Measurements from ENCODE around the gene TMEM39A. TPM values are rescaled to one million over a fixed set of nuclear protein-coding genes. Genes with fewer than 3 reads are reported as not detected.
A peak's percentile ranks its signal among the peaks of the same experiment; 100 is the strongest.

Gene TMEM39A
- total and polyA plus RNA-seq, 8 donors = 4.7 to 59.7 (median 27.6) TPM

GRCh38 chr3:119498186-119499011 is 35.0 kb upstream of the TMEM39A start, which contains the start of gene TIMMDC1:
TSS of gene TIMMDC1 (plus strand) at chr3:119498547. CDS start at chr3:119498734, 187 bp downstream.
- intact Hi-C loops (cut with DNase I; ENCODE audit: low total_unique reads) = no loop called here
- TF ChIP-seq CTCF (IDR thresholded peaks at IDR 0.05) = no peak
- peak; percentile 82 to 97 (median 90) for TF ChIP-seq POLR2AphosphoS5 (IDR thresholded peaks at IDR 0.05)
- no peak for TF ChIP-seq EP300 (IDR thresholded peaks at IDR 0.05)
- peak in 1 of 4 donors; percentile 78 for TF ChIP-seq POLR2A (IDR thresholded peaks at IDR 0.05)
- Histone ChIP-seq H3K27ac (peak within 1 kb of the TSS; percentile 88 to 97 (median 92)), H3K27me3 (no peaks in the 10 kb centered on the region), H3K9me3 (no peaks in the 10 kb centered on the region), H3K4me3 (peak within 1 kb of the TSS; percentile 62 to 92 (median 66)), H3K4me1 (peaks cover 19 to 46% (median 33%) of the 10 kb centered on the region in 4 donors), H3K36me3 (peaks cover 0 to 13% (median 6%) of the 10 kb centered on the region in 4 donors)
- 0 to 1% (median 0%) methylated on average over 35 to 58 of the region's 58 CpGs for WGBS, 5 donors
- peak; percentile 97 to 99 for DNase-seq

- TF ChIP-seq CTCF (IDR thresholded peaks at IDR 0.05) = no peak
- no peak for TF ChIP-seq POLR2AphosphoS5 (IDR thresholded peaks at IDR 0.05)
- TF ChIP-seq EP300 (IDR thresholded peaks at IDR 0.05) = no peak
- TF ChIP-seq POLR2A (IDR thresholded peaks at IDR 0.05) = no peak
- peak; percentile 35 to 64 for DNase-seq
- intact Hi-C loops (cut with DNase I; ENCODE audit: low total_unique reads) = no loop called here
- 3 to 8% (median 6%) methylated on average over 8 of the region's 8 CpGs for WGBS, 5 donors
- H3K4me1 ChIP-seq = peaks cover 19 to 43% (median 33%) of the 10 kb centered on the region in 4 donors
- H3K27ac ChIP-seq = peak overlapping the region; percentile 71 to 97 (median 89)
- no peaks in the 10 kb centered on the region for H3K27me3 ChIP-seq
- H3K36me3 ChIP-seq = peaks cover 0 to 10% (median 3%) of the 10 kb centered on the region in 4 donors
- no peaks in the 10 kb centered on the region for H3K9me3 ChIP-seq
- H3K4me3 ChIP-seq = peak overlapping the region; percentile 62 to 92 (median 66)
Measured at GRCh38 chr3:119497820-119498185, 34.4 kb upstream of the TMEM39A start.

GRCh38 chr3:119494597-119494996 is 31.2 kb upstream of the TMEM39A start:
- peaks cover 0 to 24% (median 21%) of the 10 kb centered on the region in 4 donors for H3K36me3 ChIP-seq
- H3K27me3 ChIP-seq = no peaks in the 10 kb centered on the region
- WGBS, 5 donors = 59 to 75% (median 70%) methylated on average over 2 of the region's 2 CpGs
- no peak for DNase-seq
- no peak overlapping the region for H3K27ac ChIP-seq
- intact Hi-C loops (cut with DNase I; ENCODE audit: low total_unique reads) = no loop called here
- TF ChIP-seq CTCF (IDR thresholded peaks at IDR 0.05) (no peak), POLR2AphosphoS5 (IDR thresholded peaks at IDR 0.05) (no peak)
- peaks cover 11 to 15% (median 14%) of the 10 kb centered on the region in 4 donors for H3K4me1 ChIP-seq
- no peaks in the 10 kb centered on the region for H3K9me3 ChIP-seq
- no peak overlapping the region for H3K4me3 ChIP-seq

GRCh38 chr3:119492810-119493209 is 29.4 kb upstream of the TMEM39A start:
- peaks cover 0 to 40% (median 39%) of the 10 kb centered on the region in 4 donors for H3K36me3 ChIP-seq
- 93 to 94% (median 94%) methylated on average over 3 of the region's 3 CpGs for WGBS, 5 donors
- intact Hi-C loops (cut with DNase I; ENCODE audit: low total_unique reads) = no loop called here
- no peak for DNase-seq
- TF ChIP-seq POLR2A (IDR thresholded peaks at IDR 0.05) (no peak), CTCF (IDR thresholded peaks at IDR 0.05) (no peak), EP300 (IDR thresholded peaks at IDR 0.05) (no peak), POLR2AphosphoS5 (IDR thresholded peaks at IDR 0.05) (no peak)
- no peak overlapping the region for H3K27ac ChIP-seq
- no peaks in the 10 kb centered on the region for H3K27me3 ChIP-seq
- H3K4me3 ChIP-seq = no peak overlapping the region
- peaks cover 6 to 9% (median 8%) of the 10 kb centered on the region in 4 donors for H3K4me1 ChIP-seq
- H3K9me3 ChIP-seq = no peaks in the 10 kb centered on the region

Measured in stomach (tissue), 9 donors.